ENCODE measurements around the gene MCM3AP.
"Not testable (repeated sequence)": the region's sequence is repeated elsewhere in the genome, so short reads cannot be mapped to it uniquely, and the experiment has no call there.

Gene MCM3AP

DNA sequence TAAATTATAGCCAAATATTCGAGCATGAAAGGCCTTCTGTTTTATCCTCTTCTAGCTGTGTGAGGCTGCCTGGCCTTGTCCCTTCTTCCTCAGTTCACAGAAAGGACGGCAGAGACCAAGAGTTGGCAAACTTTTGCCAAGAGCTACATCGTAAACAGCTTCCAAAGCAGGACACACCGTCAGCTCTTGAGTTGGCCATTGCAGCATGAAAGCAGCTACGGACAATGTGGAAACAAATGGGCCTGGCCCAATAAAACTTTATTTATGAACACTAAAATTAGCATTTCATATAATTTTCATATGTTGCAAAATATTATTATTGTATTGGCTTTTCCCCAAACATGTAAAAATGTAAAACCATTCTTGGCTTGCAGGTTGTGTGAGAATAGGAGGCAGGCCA is 27.5 kb upstream of the MCM3AP start:
- in situ Hi-C loops (cut with MboI; ENCODE audit: low sequenced_read_pairs), result no loop called here

DNA sequence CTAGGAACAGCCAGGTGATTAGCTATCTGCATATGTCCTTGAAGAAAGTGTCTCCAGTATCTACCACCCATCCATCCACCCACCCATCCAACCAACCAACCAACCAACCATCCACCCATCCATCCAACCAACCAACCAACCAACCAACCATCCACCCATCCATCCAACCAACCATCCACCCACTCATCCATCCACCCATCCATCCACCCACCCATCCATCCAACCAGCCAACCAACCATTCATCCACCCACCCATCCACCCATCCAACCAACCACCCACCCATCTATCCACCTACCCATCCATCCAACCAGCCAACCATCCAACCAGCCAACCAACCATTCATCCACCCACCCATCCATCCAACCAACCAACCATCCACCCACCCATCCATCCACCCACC is 26.2 kb upstream of the MCM3AP start:
- in situ Hi-C loops (cut with MboI; ENCODE audit: low sequenced_read_pairs), result no loop called here

DNA sequence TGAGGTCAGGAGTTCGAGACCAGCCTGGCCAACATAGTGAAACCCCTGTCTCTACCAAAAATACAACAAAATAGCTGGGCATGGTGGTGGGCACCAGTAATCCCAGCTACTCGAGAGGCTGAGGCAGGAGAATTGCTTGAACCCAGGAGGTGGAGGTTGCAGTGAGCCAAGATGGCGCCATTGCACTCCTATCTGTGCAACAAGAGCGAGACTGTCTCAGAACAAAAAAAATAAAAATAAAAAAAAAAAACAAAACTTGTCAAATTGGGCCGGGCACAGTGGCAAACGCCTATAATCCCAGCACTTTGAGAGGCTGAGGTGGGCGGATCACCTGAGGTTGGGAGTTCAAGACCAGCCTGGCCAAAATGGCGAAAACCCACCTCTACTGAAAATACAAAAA is 24.8 kb upstream of the MCM3AP start:
- in situ Hi-C loops (cut with MboI; ENCODE audit: low sequenced_read_pairs), result not testable (repeated sequence)

DNA sequence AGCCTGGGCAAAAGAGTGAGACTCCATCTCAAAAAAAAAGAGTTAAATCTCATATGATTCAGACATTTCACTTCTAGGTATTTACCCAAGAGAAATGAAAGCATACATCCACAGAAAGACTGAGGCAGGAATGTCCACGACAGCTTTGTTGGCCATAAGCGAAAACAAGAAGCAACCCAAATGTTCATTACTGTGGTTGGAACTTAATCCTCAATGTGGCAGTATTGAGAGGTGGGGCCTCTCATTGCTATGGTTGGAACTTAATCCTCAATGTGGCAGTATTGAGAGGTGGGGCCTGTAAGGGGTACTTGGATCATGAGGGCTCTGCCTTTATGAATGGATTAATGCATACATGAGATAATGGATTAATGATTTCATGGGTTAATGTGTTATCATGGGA is 23.0 kb upstream of the MCM3AP start:
- in situ Hi-C loops (cut with MboI; ENCODE audit: low sequenced_read_pairs), result no loop called here

DNA sequence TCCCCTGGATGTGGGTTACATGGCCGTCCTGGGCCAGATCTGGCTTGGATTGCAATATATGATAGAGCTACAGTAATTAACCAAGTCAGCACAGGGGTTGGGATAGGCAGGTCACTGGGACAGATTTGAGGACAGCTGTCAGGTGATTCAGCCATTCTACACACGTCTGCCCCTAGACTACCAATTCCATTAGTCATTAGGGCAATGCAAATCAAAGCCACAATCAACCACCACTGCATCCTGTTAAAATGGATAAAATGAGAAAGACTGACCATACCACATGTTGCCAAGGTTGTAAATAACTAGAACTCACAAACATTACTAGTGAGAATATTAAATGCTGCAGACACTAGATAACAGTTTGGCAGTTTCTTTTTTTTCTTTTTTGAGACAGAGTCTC is 22.2 kb upstream of the MCM3AP start:
- in situ Hi-C loops (cut with MboI; ENCODE audit: low sequenced_read_pairs), result no loop called here

DNA sequence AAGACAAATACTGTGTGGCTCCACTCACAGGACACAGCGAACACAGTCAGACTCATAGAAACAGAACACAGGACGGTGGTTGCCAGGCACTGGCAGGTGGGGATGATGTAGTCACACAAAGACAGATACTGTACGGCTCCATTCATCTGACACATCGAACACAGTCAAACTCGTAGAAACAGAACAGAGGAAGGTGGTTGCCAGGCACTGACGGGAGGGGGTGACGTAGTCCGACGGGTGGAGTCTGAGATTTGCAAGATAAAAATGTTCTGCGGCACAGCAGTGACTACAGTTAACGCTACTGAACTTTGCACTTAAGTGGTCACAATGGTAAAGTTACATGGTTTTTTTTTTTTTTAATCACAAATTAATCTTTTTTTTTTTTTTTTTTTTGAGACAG is 19.5 kb upstream of the MCM3AP start:
- in situ Hi-C loops (cut with MboI; ENCODE audit: low sequenced_read_pairs), result no loop called here

DNA sequence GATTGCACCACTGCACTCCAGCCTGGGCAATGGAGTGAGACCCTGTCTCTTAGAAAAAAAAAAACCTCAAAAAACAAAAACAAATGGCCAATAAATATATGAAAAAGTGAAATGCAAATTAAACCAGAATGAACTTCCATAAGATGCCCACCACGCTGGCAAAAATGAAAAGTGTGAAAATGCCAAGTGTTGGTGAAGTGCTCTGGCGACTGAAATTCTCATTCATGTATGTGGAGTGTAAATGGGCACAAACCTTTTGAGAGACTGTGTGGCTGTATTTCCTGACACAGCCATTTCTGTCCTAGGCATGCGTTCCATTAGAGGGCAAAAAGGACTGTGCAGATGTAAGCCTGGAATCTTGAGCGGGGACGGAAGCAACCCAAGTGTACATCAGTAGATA is 19.0 kb upstream of the MCM3AP start:
- in situ Hi-C loops (cut with MboI; ENCODE audit: low sequenced_read_pairs), result no loop called here

DNA sequence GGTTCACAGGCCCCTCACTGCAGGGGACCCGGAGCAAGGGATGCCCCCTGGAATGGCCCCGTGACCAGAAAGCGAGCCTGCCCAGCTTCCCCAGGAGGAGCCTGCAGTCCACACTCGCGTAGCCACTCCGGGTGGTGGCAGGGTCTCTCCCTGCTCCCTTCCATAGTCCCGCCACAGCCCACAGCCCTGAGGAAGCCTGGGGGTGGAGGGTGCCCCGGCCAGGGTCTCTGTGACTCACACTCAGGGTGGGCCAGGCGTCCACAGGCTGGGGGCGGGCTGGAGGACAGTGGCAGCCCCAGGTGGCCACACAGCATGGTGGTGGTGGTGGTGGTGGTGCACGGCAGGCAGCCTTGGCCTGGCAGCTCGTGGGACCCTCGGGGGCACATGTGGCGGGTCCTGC is 16.3 kb upstream of the MCM3AP start:
- in situ Hi-C loops (cut with MboI; ENCODE audit: low sequenced_read_pairs), result no loop called here

DNA sequence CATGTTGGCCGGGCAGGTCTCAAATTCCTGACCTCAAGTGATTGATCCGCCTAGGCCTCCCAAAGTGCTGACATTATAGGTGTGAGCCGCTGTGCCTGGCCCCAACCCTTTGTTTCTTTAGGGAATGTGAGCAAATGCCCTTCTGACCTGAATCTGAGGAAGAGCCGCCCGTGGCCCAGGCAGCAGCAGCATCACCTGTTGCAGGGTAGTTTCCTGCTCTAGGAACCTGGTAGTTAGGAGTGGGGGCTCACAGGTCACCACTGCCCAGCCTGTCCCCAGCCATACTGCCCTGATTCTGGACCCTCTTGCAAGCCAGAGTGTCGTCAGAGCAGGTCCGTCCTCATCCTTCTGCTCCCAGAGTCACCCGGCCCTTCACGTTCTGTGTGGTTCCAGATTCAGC is 13.8 kb upstream of the MCM3AP start:
- in situ Hi-C loops (cut with MboI; ENCODE audit: low sequenced_read_pairs), result no loop called here

DNA sequence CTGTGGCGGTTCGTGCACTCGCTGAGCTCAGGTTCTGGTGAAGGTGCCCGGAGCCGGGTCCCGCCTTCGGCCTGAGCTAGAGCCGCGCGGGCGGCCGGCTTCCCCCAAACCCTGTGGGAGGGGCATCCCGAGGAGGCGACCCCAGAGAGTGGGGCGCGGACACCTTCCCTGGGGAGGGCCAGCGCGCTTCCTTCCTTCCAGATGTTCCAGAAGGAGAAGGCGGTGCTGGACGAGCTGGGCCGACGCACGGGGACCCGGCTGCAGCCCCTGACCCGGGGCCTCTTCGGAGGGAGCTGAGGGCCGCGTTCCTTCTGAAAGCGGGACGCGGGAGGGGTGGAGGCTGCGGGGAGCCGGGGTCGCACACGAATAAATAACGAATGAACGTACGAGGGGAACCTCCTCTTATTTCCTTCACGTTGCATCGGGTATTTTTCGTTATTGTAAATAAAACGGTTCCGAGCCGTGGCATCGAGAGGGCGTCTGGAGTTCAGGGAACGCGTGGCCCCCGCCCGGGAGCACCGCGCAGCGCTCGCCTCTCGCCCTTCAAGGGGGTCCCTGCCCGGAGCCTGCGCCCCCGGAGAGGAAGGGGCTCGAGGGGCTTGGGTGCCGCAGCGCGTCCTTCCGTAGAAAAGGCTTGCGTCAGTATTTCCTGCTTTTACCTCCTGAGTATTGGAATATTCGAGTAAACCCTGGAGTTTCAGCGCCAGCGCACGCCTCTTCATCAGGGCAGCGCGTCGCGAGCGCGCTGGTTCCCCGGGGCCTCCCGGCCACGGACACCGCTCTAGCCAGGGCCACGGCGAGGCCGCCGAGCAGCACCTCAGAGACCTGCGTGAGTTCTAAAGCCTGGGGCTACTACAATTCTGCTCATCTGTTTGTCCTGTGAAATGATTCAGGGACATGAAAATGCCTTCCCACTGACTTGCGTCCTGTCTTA is 12.2 kb upstream of the MCM3AP start:
- in situ Hi-C loops (cut with MboI; ENCODE audit: low sequenced_read_pairs), result no loop called here

DNA sequence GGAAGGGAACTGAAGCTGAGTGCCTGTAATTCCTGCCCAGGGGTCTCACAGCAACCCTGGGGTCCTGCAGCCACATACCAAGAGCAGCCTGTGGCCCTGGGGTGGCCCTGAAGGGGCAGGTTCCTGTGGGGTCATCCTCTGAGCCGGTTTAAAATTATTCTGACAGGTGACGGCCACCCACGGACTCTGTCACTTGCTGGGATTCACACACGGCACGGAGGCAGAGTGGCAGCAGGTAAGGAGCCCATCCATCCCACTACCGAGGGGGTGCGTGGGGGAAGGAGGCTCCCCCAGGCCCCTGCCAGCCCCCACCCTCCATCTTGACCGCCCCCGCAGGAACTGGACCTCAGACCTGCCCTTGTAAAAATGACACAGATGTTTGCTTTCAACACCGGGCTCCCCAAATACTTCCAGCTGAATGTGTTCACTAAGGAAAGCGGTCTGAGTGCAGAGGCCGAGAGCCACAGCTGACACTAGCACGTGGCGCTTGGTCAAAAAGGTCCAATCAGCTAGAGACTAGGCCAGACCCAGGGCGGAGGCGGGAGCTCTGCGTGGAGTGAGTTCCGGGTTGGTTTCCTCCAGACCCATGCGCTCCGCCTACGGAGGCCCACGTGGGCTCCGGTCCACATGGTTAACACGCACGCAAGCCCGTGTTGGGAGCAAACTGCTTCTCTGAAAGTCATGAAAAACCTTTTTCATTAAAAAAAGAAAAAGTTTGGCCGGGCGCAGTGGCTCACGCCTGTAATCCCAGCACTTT is 10.8 kb upstream of the MCM3AP start:
- in situ Hi-C loops (cut with MboI; ENCODE audit: low sequenced_read_pairs), result no loop called here

DNA sequence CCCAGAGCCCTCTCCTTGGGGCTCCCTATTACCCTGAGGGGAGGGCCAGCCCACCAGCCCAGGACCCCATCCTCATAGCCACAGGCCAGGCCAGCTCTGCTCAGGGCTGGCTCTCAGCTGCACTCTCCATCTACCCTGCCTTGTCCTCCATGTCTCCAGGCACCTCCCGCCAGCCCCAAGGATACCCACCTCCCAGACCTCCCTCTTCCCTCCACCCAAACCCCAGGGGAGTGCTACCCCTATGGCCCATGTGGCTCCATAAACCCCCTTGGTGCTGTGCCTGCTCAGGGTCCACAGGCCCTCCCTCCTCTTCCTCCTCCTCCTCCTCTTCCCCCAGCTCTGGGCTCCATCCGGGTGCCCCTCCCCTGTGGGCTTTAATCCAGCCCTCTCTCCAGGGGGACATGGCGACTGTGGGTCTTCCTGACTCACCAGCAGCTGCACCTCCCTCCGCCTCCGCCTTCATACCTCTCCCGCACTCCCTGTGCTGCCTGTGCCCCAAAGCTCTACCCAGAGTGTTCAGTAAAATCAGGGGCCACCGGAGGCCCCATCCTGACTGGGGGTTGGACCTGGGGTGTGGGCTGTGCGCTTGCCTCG is 9.9 kb upstream of the MCM3AP start:
- in situ Hi-C loops (cut with MboI; ENCODE audit: low sequenced_read_pairs), result no loop called here

DNA sequence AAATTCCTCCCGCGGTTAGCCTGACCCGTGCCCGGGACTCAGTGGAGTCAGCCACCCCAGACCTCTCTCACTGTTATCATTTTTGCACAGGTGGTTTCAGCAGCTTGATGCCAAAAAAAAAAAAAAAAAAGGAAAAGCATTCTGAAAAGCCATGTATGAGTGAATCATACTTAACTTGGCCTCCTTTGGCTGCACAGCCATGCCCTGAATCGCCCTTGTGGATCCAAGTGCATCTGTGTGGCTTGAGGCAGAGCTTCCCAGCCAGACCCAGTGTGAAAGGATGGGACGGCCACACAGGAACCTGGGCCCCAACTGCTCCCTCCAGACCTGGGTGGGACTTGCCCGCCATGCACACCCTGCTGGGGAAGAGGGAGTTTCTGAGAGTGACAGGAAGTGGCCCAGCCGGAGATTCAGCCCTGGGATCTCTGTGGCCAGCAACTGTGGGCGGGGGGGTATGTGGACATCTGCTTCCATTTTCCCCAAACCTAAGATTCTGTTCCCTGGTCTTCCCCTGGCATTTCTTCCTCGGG is 9.3 kb upstream of the MCM3AP start:
- in situ Hi-C loops (cut with MboI; ENCODE audit: low sequenced_read_pairs), result no loop called here

DNA sequence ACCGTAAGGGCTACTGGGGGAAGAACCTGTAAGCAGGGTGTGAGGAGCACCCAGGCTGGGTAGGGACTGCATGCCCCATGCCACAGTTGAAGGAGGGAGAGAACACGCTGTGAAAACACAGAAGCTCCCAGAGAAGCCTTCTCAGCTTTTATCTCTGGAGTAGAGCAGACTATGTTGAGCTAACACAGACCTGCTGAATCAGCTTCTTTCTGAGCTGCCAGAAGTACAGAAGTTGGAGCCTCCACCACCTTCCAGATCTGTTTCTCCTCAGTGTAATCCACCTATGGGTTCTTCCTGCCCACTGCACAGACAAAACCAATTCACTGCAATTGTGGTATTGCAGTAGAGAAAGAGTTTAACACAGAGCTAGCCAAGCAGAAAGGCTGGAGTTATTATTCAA is 6.2 kb upstream of the MCM3AP start:
- in situ Hi-C loops (cut with MboI; ENCODE audit: low sequenced_read_pairs), result no loop called here

DNA sequence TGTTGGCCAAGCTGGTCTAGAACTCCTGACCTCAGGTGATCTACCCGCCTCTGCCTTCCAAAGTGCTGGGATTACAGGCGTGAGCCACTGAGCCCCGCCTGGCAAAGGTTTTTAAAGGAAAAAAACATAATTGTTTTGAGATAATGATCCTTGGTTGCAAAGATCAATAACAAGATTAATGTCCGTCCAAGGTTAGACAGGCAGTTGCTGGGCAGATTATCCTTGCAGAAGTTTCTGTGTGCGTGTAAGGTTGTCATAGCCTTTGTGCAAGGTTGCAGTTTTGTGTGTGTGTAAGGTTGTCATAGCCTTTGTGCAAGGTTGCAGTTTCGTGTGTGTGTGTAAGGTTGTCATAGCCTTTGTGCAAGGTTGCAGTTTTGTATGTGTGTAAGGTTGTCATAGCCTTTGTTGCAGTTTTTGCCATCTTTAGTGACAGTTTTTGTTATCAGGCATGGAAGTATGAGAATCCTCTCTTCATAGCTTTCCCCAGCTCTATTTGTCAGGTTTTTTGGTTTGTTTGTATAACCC is 4.3 kb upstream of the MCM3AP start:
- in situ Hi-C loops (cut with MboI; ENCODE audit: low sequenced_read_pairs), result no loop called here

DNA sequence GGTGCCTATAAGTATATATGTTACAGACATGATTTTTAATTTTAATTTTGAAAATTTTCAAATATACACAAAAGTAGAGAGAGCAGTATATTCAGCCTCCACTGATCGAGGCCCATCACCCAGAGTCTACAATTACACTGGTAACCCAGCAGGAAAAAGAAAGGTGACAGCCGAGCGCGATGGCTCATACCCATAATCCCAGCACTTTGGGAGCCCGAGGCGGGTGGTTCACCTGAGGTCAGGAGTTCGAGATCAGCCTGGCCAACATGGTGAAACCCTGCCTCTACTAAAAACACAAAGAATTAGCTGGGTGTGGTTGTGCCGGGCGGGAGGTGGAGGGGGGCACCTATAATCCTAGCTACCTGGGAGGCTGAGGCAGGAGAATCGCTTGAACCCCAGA is 2.1 kb upstream of the MCM3AP start:
- in situ Hi-C loops (cut with MboI; ENCODE audit: low sequenced_read_pairs), result no loop called here

DNA sequence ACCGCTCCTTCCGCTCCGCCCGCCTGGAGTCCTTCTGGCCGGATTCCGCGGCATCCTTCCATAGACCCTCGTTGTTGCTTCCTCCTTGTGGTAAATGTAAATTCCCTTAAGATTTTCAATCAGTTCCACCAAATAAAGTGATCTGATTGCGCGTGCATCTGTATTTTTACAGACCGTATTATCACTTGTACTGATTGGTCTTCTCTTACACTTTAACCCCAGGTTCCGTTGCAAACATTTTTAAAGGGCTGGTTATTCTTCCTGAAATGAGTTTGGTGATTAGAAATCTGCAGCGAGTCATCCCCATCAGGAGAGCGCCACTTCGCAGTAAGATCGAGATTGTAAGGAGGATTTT is 1.2 kb upstream of the MCM3AP start:
- in situ Hi-C loops (cut with MboI; ENCODE audit: low sequenced_read_pairs), result no loop called here

DNA sequence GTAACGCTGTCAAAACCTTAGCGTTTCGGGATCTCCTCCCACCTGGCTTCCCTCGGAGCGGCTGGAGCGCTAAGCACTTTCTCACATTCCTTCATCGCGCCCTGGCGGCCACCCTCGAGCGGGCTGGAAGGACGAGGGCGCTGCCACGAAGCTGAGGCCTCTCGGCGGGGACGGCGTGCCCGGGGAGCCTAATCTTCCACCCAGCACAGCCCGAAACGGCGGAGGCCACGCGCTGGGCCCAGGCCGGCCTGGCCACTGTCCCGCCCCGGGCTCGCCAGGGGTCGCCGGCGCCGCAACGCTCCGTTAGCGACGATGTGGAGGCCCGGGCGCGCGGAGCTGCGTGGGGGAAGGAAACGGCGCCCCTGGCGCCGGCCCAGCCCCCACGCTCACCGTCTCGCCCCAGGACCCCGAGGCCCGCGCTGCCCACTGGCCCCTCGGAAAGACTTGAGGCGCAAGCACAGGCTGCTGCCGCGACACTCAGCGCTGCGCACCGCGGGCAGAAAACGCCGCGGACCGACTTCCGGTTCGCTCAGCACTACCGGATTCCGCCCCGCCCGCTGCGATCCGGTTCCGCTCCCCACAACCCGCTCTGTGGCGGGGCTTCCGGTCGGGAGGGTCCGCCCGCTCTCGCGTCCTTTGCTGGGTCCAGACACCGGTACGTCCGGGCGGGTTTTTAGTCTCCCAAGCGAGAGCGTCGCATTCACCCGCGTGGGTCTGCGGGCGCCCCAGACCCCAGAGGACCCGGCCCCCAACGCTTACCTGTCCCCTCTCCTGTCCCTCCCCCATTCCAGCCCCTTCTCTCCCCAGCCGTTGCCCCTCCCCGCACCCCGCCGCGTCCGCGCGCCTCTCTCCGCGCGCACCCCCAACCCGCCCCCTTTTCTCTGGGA is 593 bp upstream of the MCM3AP start, which contains the start of gene YBEY:
Gene YBEY (plus strand): TSS at position 582 of the 887 bp plus-strand sequence. CDS start 572 bp downstream, outside the sequence.
- in situ Hi-C loops (cut with MboI; ENCODE audit: low sequenced_read_pairs), result no loop called here

DNA sequence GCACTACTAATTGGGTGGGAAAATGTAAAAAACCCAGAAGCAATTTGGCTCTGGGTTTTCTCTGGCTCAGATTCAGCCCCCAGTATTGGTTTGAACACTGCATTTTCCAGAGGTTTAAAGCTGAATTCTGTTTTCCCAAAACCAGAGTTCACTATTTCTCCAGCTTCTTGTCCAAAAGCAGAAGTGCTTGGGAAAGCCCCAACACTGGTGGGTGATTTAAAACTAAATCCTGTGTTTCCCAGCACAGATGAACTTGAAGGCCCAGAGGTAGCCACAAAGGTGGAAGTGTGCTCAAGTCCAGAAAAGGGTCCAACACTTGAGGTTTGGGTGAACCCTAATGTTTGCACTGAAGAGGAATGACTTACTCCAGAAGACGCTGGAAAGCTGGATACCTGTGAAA is 678 bp downstream of the MCM3AP start:
- in situ Hi-C loops (cut with MboI; ENCODE audit: low sequenced_read_pairs), result no loop called here

DNA sequence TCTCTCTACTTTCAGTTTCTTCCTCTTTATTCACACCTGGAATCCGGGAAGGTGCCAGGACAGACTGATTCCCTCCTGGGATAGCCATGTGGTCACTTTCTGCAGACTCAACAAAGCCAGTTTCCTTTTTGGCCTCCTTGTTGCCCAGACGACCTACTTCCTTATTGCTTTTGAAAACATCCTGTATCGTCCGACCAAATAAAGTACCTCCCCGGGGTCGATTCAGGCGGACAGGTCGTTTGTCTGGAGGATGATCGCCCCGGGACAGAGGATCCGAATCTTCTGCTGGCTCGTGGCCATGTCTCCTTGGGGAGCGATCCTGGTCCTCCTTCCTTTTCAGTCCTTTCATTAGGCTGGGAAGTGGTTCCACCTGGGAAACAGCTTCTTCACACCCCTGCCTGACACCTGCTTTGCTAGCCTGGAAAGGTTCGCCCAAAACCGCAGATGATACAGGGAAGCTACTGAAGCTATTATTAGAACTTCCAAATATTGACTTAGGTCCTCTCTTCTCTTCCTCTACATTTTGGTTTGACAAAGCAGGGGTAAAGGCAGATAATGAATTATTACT is 1.2 kb downstream of the MCM3AP start:
- in situ Hi-C loops (cut with MboI; ENCODE audit: low sequenced_read_pairs), result no loop called here

Measured in HL-60/S4 (cell line).